Trophoblast cell (in vitro differentiated cells and primary cell): ENCODE measurements around the gene PKNOX1.
A peak's percentile ranks its signal among the peaks of the same experiment; 100 is the strongest.

Experiments
- DNase-seq, 2 donors: peaks; one replicate each; pipeline ENCODE4 v3.0.0-alpha.2; 2016
- H2AFZ ChIP-seq: 2 replicates; pipeline ENCODE4 v1.6.1; 2013; ENCODE audit warnings: low read length, moderate library complexity, mild to moderate bottlenecking; ENCODE audit not compliant: insufficient read depth, poor library complexity
- H2AK5ac ChIP-seq: 2 replicates; pipeline ENCODE4 v1.6.1; 2013; ENCODE audit warnings: mild to moderate bottlenecking, low read length
- H2BK120ac ChIP-seq: 2 replicates; pipeline ENCODE4 v1.6.1; 2013; ENCODE audit warnings: low read length, mild to moderate bottlenecking, moderate library complexity; ENCODE audit not compliant: insufficient read depth, poor library complexity
- H2BK12ac ChIP-seq: 2 replicates; pipeline ENCODE4 v1.6.1; 2013; ENCODE audit warnings: mild to moderate bottlenecking, low read length, moderate library complexity
- H2BK5ac ChIP-seq: 2 replicates; pipeline ENCODE4 v1.6.1; 2013; ENCODE audit warnings: low read length, low read depth, moderate library complexity, mild to moderate bottlenecking; ENCODE audit not compliant: poor library complexity
- H3K14ac ChIP-seq: 2 replicates; pipeline ENCODE4 v1.6.1; 2013; ENCODE audit warnings: mild to moderate bottlenecking, low read length
- H3K18ac ChIP-seq: 2 replicates; pipeline ENCODE4 v1.6.1; 2013; ENCODE audit warnings: mild to moderate bottlenecking, low read length
- H3K23ac ChIP-seq: 2 replicates; pipeline ENCODE4 v1.6.1; 2013; ENCODE audit warnings: low read length
- H3K27ac ChIP-seq: 2 replicates; pipeline ENCODE4 v1.5.1; 2013; ENCODE audit warnings: low read depth, mild to moderate bottlenecking, inconsistent platforms, low read length, moderate library complexity
- H3K27me3 ChIP-seq: 2 replicates; pipeline ENCODE4 v1.6.1; 2013; ENCODE audit warnings: inconsistent platforms, mild to moderate bottlenecking, low read length, moderate library complexity; ENCODE audit not compliant: insufficient read depth
- H3K36me3 ChIP-seq, 2 experiments: 1 replicate in 1 of 2; 2 replicates in 1 of 2; pipeline ENCODE4 v1.6.1; 2013; ENCODE audit warnings: low read length in 2 of 2, mild to moderate bottlenecking in 2 of 2, moderate library complexity in 1 of 2; ENCODE audit not compliant: insufficient read depth in 2 of 2, control insufficient read depth in 1 of 2
- H3K4ac ChIP-seq: 2 replicates; pipeline ENCODE4 v1.6.1; 2013; ENCODE audit warnings: low read depth, mild to moderate bottlenecking, low read length, moderate library complexity
- H3K4me1 ChIP-seq, 2 experiments: 1 replicate in 1 of 2; 2 replicates in 1 of 2; pipeline ENCODE4 v1.6.1; 2013; ENCODE audit warnings: low read length in 2 of 2, mild to moderate bottlenecking in 2 of 2, moderate library complexity in 1 of 2; ENCODE audit not compliant: insufficient read depth in 2 of 2, control insufficient read depth in 1 of 2
- H3K4me2 ChIP-seq: 2 replicates; pipeline ENCODE4 v1.6.1; 2013; ENCODE audit warnings: inconsistent platforms, mild to moderate bottlenecking, low read length, moderate library complexity
- H3K4me3 ChIP-seq: 2 replicates; pipeline ENCODE4 v1.5.1; 2013; ENCODE audit warnings: mild to moderate bottlenecking, low read depth, low read length, inconsistent platforms
- H3K79me1 ChIP-seq: one replicate; pipeline ENCODE4 v1.6.1; 2013; ENCODE audit warnings: low read length
- H3K79me2 ChIP-seq: 2 replicates; pipeline ENCODE4 v1.6.1; 2013; ENCODE audit warnings: low read length, mild to moderate bottlenecking; ENCODE audit not compliant: control insufficient read depth, insufficient read depth, poor library complexity
- H3K9ac ChIP-seq: 2 replicates; pipeline ENCODE4 v1.6.1; 2013; ENCODE audit warnings: mild to moderate bottlenecking, low read length
- H3K9me3 ChIP-seq: 2 replicates; pipeline ENCODE4 v1.6.1; 2013; ENCODE audit warnings: low read depth, mild to moderate bottlenecking, control low read depth, inconsistent platforms, low read length; ENCODE audit not compliant: insufficient read depth
- H4K12ac ChIP-seq: 2 replicates; pipeline ENCODE4 v1.6.1; 2013; ENCODE audit warnings: low read depth, mild to moderate bottlenecking, low read length, moderate library complexity
- H4K8ac ChIP-seq: 2 replicates; pipeline ENCODE4 v1.6.1; 2013; ENCODE audit warnings: low read depth, mild to moderate bottlenecking, low read length, moderate library complexity
- H4K91ac ChIP-seq: one replicate; pipeline ENCODE4 v1.6.1; 2013; ENCODE audit warnings: low read depth, mild to moderate bottlenecking, low read length, moderate library complexity
- WGBS: extraction: QIAGEN DNeasy Blood & Tissue Kit; methylation state at CpG from one replicate; pipeline ENCODE4 v1.1.7; 2013; ENCODE audit warnings: missing lambda C conversion rate; ENCODE audit not compliant: insufficient read length, insufficient coverage; ENCODE audit errors: extremely low coverage; 5-methylcytosine and 5-hydroxymethylcytosine counted together

Gene PKNOX1

DNA sequence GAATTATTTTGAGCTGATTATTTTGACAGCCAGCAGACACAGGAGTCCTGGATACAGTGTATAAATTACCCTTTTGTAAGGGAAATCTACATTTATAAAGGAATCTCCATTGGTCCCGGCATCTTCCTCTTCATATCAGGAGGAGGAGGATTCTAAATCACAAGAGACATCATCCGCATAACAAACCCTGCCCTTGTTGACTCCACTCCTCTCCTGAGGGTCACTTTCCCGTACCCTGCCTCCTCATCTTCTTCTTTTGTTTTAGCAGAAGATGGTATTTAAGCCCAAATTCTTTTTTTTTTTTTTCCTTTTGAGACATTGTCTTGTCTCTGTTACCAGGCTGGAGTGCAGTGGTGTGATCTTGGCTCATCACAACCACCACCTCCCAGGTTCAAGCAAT lies 14.6 kb upstream of the PKNOX1 start:
- H3K4me3 ChIP-seq, result no peak overlapping the region
- peaks cover 40% of the 10 kb centered on the region for H3K79me1 ChIP-seq
- H4K91ac ChIP-seq, result no peak overlapping the region
- H3K9ac ChIP-seq, result no peak overlapping the region
- no peak overlapping the region for H2BK5ac ChIP-seq
- no peaks in the 10 kb centered on the region for H3K9me3 ChIP-seq
- H2BK12ac ChIP-seq, result peak overlapping the region; percentile 17
- no peak overlapping the region for H4K8ac ChIP-seq
- H2AFZ ChIP-seq, result no peak overlapping the region
- H3K18ac ChIP-seq, result no peak overlapping the region
- no peak overlapping the region for H3K4ac ChIP-seq
- no peaks in the 10 kb centered on the region for H3K27me3 ChIP-seq
- H4K12ac ChIP-seq, result no peak overlapping the region
- H3K79me2 ChIP-seq, result peaks cover 7% of the 10 kb centered on the region
- H3K4me1 ChIP-seq, result peaks cover 30 to 43% of the 10 kb centered on the region in 2 experiments
- no peak overlapping the region for H2AK5ac ChIP-seq
- H3K23ac ChIP-seq, result no peak overlapping the region
- WGBS, result no CpG with 5 or more reads among the region's 3 CpGs
- no peak overlapping the region for H3K4me2 ChIP-seq
- no peak overlapping the region for H2BK120ac ChIP-seq
- H3K27ac ChIP-seq, result peak overlapping the region; percentile 20
- no peak overlapping the region for H3K14ac ChIP-seq
- peaks cover 5% of the 10 kb centered on the region in 2 experiments for H3K36me3 ChIP-seq
- no peak for DNase-seq

DNA sequence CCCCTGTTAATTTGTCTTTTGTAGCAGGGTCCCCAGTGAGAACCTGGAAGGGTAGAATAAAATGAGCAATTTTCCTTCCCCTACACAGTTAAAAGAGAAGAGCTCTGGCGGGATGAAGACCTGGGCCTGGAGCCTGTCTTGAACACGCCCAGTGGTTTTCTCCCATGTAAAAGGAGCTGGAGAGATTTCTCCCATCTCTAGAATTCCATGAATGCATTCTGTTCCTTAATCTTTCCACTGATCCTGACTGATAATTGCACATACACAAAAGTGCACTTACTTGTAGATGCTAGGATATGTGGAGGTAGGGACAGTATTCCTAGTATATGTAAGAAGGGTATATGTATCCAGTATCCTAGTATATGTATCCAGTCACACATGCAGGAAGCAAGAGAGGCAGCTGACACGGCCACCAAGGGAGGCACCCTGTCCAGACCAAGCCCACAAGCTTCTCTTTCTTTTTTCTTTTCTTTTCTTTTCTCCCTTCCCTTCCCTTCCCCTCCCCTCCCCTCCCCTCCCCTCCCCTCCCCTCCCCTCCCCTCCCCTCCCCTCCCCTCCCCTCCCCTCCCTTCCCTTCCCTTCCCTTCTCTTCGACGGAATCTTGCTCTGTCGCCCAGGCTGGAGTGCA lies 11.9 kb upstream of the PKNOX1 start:
- Histone ChIP-seq H2AFZ (no peak overlapping the region), H3K4me3 (no peak overlapping the region), H4K12ac (no peak overlapping the region), H3K23ac (no peak overlapping the region), H2BK120ac (no peak overlapping the region), H3K18ac (peak overlapping the region; percentile 63), H4K91ac (peak overlapping the region; percentile 68), H3K27ac (peak overlapping the region; percentile 87), H3K36me3 (peaks cover 2 to 5% of the 10 kb centered on the region in 2 experiments), H3K9ac (no peak overlapping the region), H4K8ac (peak overlapping the region; percentile 73), H3K4me1 (peaks cover 15 to 27% of the 10 kb centered on the region in 2 experiments), H3K9me3 (no peaks in the 10 kb centered on the region), H2AK5ac (no peak overlapping the region), H3K27me3 (no peaks in the 10 kb centered on the region), H3K4ac (no peak overlapping the region), H3K79me1 (peaks cover 25% of the 10 kb centered on the region), H3K4me2 (no peak overlapping the region), H3K79me2 (peaks cover 4% of the 10 kb centered on the region), H2BK5ac (peak overlapping the region; percentile 6), H2BK12ac (no peak overlapping the region), H3K14ac (no peak overlapping the region)
- DNase-seq, result peak; percentile 29 to 79
- no CpG with 5 or more reads among the region's 6 CpGs for WGBS

DNA sequence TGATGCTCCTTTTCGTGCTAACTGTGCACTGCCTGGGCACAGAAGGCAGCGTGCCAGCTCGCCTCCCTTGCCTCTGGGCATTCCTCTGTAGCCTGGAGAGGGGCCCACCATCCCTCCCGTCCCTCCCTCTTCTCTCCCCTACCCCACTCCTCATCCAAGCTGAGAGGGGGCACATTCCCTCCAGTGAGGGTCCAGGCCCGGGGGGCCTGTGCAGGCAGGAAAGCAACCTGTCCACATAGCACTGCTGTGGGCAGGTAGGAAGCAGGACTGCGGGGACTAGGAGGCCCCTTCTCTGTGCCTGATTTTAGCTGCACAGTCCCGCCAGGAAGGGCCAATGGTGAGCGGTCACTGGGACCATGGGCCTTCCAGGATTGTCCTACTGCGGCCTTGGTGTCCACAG lies 10.3 kb upstream of the PKNOX1 start:
- Histone ChIP-seq H3K27ac (peak overlapping the region; percentile 7), H2BK12ac (no peak overlapping the region), H3K9me3 (no peaks in the 10 kb centered on the region), H2AFZ (no peak overlapping the region), H4K91ac (no peak overlapping the region), H3K4ac (no peak overlapping the region), H3K23ac (no peak overlapping the region), H2BK120ac (no peak overlapping the region), H3K4me3 (no peak overlapping the region), H3K4me2 (no peak overlapping the region), H3K79me2 (peaks cover 1% of the 10 kb centered on the region), H4K12ac (no peak overlapping the region), H3K18ac (no peak overlapping the region), H2AK5ac (peak overlapping the region; percentile 27), H3K79me1 (peaks cover 20% of the 10 kb centered on the region), H3K27me3 (no peaks in the 10 kb centered on the region), H4K8ac (no peak overlapping the region), H3K14ac (no peak overlapping the region), H3K9ac (no peak overlapping the region), H3K36me3 (peaks cover 0 to 2% of the 10 kb centered on the region in 2 experiments), H3K4me1 (peaks cover 15 to 27% of the 10 kb centered on the region in 2 experiments), H2BK5ac (peak overlapping the region; percentile 14)
- no CpG with 5 or more reads among the region's 9 CpGs for WGBS
- no peak for DNase-seq

DNA sequence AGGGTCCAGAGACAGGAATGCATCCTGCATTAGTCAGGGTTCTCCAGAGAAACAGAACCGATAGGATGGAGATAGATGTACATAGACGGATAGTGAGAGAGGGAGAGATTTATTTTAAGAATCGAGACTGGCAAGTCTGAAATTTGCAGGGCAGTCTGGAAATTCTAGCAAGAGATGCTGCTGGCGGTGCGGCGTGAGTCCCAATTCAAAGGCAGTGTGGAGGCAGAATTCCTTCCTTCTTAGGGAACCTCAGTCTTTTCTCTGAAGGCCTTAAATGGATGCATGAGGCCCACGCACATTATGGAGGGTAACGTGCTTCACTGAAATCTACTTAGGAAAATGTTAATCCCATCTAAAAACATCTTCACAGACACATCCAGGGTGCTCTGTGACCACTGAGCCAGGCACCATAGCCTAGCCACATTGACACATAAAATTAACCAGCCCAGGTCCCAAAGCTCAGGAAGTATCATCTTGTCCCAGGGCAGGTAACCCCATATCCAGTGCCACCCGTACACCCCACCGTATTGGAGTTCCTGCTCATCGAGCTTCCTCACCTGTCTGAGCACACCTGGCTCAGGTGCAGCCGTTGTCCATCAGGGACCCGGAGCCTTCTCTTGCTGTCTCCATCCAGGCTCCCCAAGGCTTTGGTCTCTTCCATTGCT lies 9.7 kb upstream of the PKNOX1 start:
- no peaks in the 10 kb centered on the region for H3K27me3 ChIP-seq
- no peak overlapping the region for H2BK120ac ChIP-seq
- H3K79me2 ChIP-seq, result peaks cover 1% of the 10 kb centered on the region
- H3K36me3 ChIP-seq, result peaks cover 0 to 2% of the 10 kb centered on the region in 2 experiments
- H3K27ac ChIP-seq, result peak overlapping the region; percentile 7
- H3K18ac ChIP-seq, result peak overlapping the region; percentile 23
- H3K23ac ChIP-seq, result no peak overlapping the region
- H3K79me1 ChIP-seq, result peaks cover 20% of the 10 kb centered on the region
- H2BK12ac ChIP-seq, result no peak overlapping the region
- no peak overlapping the region for H3K14ac ChIP-seq
- no peak overlapping the region for H4K12ac ChIP-seq
- no peak overlapping the region for H3K9ac ChIP-seq
- no peak overlapping the region for H3K4me3 ChIP-seq
- no peak overlapping the region for H4K91ac ChIP-seq
- H3K9me3 ChIP-seq, result no peaks in the 10 kb centered on the region
- H3K4me2 ChIP-seq, result no peak overlapping the region
- H4K8ac ChIP-seq, result no peak overlapping the region
- peak overlapping the region; percentile 13 for H3K4ac ChIP-seq
- H2AK5ac ChIP-seq, result no peak overlapping the region
- H3K4me1 ChIP-seq, result peaks cover 15 to 28% of the 10 kb centered on the region in 2 experiments
- H2BK5ac ChIP-seq, result peak overlapping the region; percentile 14
- 100% methylated on average over 2 of the region's 13 CpGs for WGBS
- no peak for DNase-seq
- H2AFZ ChIP-seq, result no peak overlapping the region
